IPS-NIHi7 (cell line): ENCODE results near the gene PIK3AP1.
"Not testable (repeated sequence)": the region's sequence is repeated elsewhere in the genome, so short reads cannot be mapped to it uniquely, and the experiment has no call there.

Source experiments
- DNase-seq: peaks from one replicate; pipeline ENCODE4 v3.0.0; 2012; ENCODE audit warnings: mixed read lengths; ENCODE audit errors: extremely low spot score

The PIK3AP1 gene, protein sequence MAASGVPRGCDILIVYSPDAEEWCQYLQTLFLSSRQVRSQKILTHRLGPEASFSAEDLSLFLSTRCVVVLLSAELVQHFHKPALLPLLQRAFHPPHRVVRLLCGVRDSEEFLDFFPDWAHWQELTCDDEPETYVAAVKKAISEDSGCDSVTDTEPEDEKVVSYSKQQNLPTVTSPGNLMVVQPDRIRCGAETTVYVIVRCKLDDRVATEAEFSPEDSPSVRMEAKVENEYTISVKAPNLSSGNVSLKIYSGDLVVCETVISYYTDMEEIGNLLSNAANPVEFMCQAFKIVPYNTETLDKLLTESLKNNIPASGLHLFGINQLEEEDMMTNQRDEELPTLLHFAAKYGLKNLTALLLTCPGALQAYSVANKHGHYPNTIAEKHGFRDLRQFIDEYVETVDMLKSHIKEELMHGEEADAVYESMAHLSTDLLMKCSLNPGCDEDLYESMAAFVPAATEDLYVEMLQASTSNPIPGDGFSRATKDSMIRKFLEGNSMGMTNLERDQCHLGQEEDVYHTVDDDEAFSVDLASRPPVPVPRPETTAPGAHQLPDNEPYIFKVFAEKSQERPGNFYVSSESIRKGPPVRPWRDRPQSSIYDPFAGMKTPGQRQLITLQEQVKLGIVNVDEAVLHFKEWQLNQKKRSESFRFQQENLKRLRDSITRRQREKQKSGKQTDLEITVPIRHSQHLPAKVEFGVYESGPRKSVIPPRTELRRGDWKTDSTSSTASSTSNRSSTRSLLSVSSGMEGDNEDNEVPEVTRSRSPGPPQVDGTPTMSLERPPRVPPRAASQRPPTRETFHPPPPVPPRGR

DNA sequence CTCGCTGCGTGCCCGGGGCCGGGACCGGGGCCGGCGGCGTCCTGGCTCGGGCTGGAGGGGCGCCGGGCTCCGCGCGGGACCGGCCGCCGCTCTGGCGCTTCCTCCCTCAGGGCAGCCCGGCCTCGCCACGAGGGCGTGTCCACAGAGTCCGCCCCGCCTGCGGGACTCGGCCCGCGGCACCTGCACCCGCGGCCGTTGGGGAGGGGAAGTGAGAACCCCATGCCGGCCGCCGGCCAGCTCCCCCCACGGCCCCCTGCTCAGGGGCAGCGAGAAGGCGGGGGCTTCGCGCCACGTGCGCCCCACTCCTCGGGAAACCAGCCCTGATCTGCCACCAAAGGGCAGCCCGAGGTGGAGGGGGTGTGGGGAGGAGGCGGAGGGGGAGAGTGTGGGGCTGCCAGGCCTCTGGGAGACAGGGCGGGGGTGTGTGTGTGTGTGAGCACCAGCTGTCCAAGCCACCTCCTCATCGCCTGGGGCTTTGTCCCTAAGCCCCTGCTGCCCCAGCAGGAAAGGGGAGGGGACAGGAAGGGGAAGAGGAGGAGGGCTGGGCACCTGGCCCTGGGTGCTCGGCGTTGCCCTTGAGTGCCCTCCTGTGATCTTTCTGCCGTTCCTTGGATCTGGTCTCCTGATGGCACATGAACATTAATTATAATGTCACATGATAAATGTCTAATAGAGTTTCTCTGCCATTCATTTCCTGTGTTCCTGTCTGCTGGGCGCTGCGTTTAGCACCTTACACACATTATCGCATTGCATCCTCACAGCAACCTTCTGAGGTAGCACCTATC is at the start of gene PIK3AP1:
Gene PIK3AP1, minus strand, starts transcription at position 93 of the 785 bp plus-strand sequence. CDS start 120 bp downstream, outside the sequence.
- DNase-seq, result peak; percentile 78

DNA sequence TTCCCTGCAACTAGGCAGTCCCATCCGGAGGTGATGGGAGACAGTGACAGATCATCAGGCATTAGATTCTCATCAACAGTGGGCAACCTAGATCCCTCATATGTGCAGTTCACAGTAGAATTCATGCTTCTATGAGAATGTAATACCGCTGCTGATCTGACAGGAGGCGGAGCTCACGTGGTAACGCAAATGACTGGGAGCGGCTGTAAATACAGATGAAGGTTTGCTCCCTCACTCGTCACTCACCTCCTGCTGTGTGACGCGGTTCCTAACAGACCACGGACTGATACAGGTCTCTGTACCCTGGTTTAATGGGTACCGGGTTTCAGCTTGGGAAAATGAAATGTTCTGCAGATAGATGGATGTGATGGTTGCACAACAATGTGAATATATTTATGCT is 47.8 kb upstream of the PIK3AP1 start:
- no peak for DNase-seq

DNA sequence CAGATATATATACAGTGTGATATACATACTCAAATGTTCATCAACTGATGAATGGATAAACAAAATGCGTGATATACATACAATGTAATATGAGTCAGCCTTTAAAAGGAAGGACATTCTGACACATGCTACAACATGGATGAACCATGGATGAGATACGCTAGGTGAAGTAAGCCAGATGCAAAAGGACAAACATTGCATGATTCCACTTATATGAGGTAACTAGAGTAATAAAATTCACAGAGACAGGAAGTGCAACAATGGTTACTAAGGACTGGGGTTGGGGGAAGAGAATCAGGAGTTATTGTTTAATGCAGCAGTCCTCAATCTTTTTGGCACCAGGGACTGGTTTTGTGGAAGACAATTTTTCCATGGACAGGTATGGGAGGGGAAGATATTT is 47.3 kb upstream of the PIK3AP1 start:
- DNase-seq, result no peak

DNA sequence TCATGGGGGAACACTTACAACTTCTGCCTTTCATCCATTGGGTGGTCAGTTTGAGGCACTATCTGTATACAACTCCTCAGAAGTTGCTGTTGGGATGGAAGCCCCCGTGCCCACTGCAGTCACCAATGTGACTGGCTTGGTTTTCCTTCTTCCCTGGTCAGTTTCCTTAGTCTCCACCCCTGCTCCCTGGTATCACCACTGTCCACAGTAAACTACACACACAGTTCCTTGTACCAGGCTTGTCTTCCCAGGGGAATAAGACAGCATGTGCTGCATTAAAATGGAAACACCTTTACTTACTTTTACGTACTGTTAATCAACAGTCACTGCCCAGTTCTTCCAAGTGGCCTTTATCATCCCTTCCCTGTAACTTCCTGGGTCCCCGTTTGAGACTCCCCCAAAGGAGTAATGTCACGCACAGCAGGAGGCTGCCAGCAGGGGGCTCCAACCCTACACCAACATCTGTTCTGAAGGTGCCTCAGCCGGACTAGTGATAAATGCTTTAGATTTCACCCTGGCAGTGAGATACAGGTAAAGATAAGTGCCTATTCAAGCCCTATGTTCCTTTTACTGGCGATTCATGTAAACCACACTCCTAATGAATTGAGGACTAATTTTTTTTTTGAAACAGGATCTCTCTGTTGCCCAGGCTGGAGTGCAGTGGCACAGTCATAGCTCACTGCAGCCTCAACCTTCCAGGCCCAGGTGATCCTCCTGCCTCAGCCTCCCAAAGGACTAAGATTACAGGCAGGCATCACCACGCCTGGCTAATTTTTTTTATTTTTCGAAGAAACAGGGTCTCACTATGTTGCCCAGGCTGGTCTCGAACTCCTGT is 45.3 kb upstream of the PIK3AP1 start:
- DNase-seq, result peak; percentile 65

DNA sequence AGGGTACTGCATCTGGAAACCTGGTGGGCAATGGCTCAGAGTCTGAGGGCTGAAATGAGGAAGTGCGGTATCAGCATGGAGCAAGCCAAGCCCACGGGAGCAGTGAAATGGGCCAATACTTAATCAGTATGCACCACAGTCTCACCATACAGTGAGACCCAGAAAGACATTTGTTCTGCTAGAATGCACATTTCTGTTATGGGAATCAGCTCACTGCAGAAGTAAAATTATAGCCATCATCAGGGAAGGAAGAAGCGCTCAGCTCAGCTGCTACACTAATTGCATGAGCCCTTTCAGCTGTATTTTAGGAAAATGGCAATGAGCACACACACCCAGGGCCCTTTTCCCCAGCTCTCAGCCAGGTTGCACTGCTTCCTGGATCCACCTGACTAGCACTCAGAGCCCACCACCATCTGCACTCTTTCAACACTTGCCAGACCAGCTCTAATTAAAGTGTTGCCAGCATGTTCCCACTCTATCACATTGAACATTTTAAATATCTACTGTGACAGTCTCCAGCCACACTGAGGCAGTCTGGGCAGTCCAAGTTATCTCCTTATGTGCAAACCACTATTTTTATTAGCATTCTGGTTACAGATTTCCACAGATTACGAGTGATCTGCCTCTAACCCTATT is 44.2 kb upstream of the PIK3AP1 start:
- DNase-seq, result no peak

DNA sequence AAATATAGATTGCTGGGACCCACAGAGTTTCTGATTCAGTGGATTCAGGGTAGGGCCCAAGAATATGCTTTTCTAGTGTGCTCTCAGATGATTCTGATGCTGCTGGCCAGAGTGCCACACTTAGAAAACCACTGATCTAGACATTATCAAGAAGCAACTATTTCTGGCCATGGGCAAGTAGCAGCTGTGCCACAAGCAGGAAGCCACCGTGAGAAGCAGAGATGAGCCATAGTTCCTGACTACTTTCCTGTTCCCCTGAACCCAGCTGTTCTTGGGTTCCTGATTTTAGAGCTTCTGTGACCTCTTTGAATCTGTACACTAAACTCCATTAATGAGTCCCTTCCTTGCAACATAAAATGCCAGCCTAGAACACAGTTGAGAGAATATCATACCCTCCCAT is 38.1 kb upstream of the PIK3AP1 start:
- DNase-seq, result no peak

DNA sequence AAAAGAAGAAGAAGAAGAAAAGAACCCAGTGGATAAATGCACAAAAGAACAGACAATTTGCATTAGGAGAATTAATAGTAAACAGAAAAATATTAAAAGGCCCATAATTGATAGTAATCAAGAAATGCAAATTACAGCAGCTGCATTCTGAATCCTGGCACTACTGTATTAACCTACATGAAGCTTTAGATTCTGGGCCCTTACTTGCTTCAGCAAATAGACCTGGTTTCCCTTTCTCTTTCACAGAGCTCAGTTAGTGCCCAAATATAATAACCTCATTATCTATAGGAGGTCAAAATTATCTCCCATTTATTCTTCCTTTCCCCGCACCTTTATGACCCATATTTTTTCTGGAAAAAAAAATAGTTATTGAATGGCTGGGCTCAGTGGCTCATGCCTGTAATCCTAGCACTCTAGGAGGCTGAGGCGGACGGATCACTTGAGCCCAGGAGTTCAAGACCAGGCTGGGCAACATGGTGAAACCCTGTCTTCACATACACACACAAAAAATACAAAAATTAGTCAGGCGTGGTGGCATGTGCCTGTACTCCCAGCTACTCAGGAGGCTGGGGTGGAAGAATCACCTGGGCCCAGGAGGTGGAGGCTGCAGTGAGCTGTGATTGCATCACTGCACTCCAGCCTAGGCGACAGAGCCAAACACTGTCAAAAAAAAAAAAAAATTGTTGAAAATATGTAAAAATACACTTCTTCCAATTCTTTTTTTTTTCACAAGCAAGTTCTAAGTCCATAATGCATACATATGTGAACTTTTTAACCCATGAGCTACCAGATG is 36.0 kb upstream of the PIK3AP1 start:
- no peak for DNase-seq

DNA sequence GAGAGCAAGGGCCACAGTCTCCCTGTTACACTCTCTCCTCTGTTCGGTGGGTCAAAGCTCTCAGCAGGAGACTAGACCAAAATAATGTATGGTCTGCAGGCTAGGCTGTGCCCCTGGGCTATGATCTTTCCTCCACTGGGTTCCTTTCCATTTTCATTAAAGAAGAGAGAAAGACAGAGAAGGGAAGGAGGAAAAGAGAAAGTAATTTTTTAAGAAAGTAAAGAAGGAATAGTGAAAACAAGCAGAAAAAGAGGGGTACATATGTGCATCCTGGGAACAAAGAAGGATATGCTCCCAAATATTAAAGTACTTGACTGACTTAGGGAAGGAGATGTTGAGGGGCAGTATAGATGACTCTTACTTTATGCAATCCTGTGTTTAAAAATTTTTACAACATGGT is 33.6 kb upstream of the PIK3AP1 start:
- DNase-seq, result no peak

DNA sequence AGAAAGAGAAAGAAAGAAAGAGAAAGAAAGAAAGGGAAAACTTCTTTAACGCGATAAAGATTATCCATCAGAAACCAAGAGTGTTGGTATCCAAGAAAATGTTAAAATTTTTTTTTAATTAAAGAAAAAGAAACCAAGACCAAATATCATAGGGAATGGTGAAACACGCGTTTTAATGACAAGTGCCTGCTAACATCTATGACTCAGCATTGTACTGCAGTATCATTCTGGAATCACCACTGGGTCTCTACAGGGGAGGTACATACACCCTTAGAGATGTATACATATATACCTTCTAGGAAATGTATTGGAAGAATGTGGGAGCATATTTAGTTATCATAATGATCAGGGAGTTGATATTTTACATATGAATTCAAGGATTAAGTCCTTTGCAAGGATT is 32.1 kb upstream of the PIK3AP1 start:
- no peak for DNase-seq

DNA sequence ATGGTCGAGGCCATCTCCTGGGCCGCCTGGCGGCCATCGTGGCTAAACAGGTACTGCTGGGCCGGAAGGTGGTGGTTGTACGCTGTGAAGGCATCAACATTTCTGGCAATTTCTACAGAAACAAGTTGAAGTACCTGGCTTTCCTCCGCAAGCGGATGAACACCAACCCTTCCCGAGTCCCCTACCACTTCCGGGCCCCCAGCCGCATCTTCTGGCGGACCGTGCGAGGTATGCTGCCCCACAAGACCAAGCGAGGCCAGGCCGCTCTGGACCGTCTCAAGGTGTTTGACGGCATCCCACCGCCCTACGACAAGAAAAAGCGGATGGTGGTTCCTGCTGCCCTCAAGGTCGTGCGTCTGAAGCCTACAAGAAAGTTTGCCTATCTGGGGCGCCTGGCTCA is 30.0 kb upstream of the PIK3AP1 start:
- DNase-seq, result not testable (repeated sequence)

DNA sequence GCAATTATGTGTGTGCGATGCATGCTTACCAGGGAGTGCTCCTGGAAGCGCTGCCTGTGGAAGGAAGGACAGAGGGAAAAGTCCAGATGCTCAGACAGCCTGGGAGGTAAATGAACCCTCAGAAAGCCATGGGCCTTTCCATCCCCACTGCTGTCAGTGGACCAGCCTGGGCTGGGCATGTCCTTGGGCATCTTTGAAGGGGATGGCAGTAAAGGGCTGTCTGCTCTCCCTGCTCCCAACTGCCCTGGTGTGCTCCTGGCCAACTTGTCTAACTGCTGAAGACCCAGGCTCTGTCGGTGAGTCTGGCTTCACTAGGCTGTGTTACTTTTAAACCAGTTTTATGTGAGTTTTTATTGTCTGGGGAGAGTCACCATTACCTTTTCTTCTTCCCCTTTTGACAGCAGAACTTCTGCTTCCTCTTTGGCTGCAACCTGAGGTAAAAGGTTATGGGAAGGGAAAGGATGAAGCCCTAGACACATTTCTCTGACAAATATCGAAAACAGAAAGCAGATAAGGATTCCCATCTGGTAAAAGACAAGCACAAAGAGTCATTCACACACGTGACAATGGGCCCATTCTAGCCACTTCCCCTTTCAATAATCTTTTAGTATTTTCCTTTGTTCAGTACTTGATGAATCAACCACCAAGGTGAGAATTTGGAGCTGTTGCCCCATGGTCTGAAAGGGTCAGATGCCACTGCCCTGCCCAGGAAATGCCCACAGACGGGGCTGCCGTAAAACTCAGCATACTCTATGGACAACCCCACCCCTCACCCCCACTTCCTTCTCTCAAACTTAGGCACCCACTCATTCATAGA is 27.6 kb upstream of the PIK3AP1 start:
- no peak for DNase-seq

DNA sequence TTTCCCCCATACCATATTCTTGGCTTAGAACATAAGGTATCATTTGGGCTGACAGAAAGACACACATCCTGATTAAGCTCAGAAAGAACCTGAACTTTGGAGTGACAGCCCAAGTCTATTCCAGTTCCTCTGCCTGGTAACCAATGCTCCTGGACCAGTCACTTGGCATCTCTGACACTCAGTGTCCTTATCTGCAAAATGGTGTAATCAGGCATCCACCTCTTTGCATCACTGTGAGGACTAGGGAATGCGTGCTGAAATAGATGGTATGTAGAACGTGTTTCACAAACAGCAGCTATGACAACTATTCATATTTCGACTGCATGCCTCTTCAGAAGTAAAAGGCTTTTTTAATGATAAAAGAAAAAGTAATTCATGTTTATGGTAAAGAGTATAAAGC is 26.2 kb upstream of the PIK3AP1 start:
- no peak for DNase-seq

DNA sequence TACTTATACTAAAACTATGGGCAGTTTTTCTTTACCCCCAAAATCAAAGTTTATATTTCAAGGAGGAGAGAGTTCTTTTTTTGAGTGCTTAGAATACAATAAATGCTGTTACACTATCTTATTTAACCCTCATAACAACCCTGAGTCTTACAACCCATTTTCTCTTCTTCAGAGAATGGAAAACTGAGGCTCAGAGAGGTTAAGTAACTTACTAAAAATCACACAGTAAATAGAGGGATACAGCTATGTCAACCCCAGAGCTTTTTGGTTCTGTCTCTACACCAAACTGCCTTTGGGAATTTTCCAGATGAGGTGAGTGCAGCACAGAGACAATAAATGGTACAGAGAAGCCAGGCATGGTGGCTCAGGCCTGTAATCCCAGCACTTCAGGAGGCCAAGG is 25.6 kb upstream of the PIK3AP1 start:
- DNase-seq, result no peak

DNA sequence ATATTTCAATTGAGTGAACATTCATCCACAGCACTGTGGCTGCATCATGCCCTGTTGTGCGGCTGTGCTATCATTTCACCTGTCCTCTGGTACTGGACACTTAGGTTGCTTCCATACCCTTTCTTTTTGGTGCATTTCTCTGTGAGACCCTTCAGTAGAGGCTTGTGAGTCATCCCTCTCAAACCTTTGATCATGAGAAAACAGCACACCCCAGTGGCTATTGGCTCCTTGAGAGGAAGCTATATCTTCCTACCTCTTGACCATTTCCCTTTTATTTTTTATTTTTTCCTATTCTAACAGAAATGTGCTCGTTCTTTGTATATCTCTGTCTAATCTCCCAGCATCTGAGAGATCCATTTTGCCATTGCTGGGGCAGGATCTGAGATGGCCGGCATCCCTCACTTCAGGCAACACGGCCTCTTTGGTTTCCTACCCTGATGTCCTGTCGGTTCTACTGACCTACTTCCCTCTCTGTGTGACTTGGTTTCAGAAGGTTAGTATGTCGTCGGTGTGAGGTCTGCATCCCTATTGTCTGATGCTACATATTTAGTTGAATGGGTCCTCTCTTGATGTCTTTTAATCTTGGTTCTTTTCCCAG is 23.8 kb upstream of the PIK3AP1 start:
- peak; percentile 56 for DNase-seq

DNA sequence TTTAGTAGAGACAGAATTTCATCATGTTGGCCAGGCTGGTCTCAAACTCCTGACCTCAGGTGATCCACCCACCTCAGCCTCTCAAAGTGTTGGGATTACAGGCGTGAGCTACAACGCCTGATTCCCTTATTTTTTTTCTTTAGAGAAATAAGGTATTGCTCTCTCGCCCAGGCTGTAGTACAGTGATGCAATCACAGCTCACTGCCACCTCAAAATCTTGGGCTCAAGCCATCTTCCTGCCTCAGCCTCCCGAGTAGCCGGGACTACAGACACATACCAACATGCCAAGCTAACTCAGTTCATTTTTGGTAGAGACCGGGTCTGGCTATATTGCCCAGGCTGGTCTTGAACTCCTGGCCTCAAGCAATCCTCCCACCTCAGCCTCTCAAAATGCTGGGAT is 21.2 kb upstream of the PIK3AP1 start:
- not testable (repeated sequence) for DNase-seq

DNA sequence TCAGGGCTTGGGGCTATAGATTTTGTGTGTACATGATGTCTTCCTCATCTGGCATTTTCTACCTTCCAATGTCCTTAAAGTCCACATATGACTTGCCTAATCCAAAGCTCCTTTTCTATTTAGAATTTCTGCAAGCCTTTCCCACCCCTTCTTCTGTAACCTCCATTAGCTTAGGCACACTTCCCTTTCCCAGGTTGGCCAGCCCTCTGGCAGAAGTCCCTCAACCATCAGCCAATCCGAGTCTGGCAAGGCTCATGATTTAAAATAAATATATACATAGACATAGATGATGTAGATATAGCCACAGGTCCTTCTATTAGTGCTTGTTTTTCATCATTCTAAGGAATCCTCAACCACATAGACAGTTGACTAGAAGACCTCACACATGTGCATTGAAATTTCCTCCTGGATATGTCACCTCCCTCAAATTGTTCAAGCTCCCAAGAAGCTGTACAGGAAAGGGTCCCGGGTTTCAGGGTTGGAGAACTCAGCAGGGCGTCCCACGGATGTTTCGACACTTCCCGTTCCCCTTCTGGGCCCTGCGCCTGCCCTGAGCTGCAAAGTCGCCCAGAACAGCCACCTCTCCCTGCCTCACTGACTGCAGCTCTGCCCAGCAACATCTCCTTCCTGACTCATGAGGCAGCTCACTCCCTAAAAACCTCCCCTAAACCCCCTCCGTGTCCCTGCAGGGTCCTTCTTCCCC is 20.4 kb upstream of the PIK3AP1 start:
- DNase-seq, result no peak

DNA sequence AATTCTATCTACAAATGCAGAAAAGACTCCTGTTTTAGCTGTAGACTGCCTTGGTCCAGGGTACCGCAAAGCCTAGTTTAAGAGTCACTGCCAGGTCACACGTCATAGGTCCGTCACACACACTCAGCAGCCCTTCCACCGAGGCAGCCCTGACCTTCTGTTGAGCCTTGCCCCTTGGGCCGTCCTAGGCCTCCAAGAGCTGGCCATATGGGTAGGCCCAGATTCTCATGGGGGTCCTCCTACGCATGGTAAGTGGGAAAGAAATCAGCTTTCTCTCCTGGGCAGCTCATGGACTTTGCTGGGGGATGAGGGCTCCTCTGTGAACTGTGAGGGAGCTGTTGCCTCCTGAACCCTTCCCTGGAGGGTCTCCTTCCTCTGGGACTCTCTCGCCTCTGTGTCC is 19.8 kb upstream of the PIK3AP1 start:
- DNase-seq, result no peak

DNA sequence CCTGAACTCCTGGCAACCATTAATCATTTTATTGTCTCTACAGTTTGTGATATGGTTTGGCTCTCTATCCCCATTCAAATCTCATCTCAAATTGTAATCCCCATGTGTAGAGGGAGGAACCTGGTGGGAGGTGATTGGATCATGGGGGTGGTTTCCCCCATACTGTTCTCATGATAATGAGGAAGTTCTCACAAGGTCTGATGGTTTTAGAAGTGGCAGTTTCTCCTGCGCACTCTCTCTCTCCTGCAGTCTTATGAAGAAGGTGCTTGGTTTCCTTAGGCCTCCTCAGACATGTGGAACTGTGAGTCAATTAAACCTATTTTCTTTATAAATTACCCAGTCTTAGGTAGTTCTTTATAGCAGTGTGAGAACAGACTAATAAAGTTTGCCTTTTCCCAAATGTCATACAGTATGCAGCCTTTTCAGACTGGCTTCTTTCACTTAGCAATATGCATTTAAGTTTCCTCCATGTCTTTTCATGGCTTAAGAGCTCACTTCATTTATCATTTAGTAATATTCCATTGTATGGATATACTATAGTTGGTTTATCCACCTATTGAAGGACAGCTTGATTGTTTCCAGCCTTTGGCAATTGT is 17.1 kb upstream of the PIK3AP1 start:
- not testable (repeated sequence) for DNase-seq
